H1 (cell line): ENCODE measurements around the gene GRK3. TPM values are rescaled to one million over a fixed set of nuclear protein-coding genes. Genes with fewer than 3 reads are reported as not detected.

Experiments
- ASH2L ChIP-seq: fragments of 200-600, 300-600 bp; sonication (generic); IDR thresholded peaks from one replicate; pipeline ENCODE4 v1.7.1; 2017; ENCODE audit warnings: low read length
- ATF3 ChIP-seq: IDR thresholded peaks from 2 replicates; pipeline ENCODE4 v1.6.1; 2011; ENCODE audit warnings: low read depth, mild to moderate bottlenecking, low read length; ENCODE audit not compliant: insufficient read depth
- CHD1 ChIP-seq: IDR thresholded peaks from 2 replicates; pipeline ENCODE4 v1.6.1; 2012; ENCODE audit warnings: low read depth, low read length, improper control_type of control experiment
- E2F6 ChIP-seq: IDR thresholded peaks from 2 replicates; pipeline ENCODE4 v1.6.1; 2012; ENCODE audit warnings: inconsistent platforms
- KDM4A ChIP-seq: IDR thresholded peaks from one replicate; pipeline ENCODE4 v1.7.1; 2012; ENCODE audit warnings: low read depth, mild to moderate bottlenecking, moderate library complexity, low read length, inconsistent platforms; ENCODE audit not compliant: severe bottlenecking
- RAD21 ChIP-seq, 2 experiments: IDR thresholded peaks in 1 of 2; conservative IDR thresholded peaks in 1 of 2; 2 replicates each; pipeline ENCODE4 v1.6.1; 2011; ENCODE audit warnings: low read depth in 2 of 2, low read length in 2 of 2, improper control_type of control experiment in 1 of 2, inconsistent platforms in 1 of 2, mild to moderate bottlenecking in 1 of 2, moderate library complexity in 1 of 2
- SUZ12 ChIP-seq: fragments of 200-600 bp; sonication (generic); IDR thresholded peaks from 2 replicates; pipeline ENCODE4 v1.6.1; 2012; ENCODE audit warnings: mild to moderate bottlenecking, inconsistent platforms, low read length, moderate library complexity, mixed read lengths
- ZNF274 ChIP-seq: IDR thresholded peaks from 2 replicates; pipeline ENCODE4 v1.7.0; 2012; ENCODE audit warnings: low read length, borderline replicate concordance; ENCODE audit errors: extremely low read depth
- polyA plus RNA-seq, 7 experiments: library from polyadenylated mRNA; depleted of rRNA in 3 of 7; stranded (reverse) in 5 of 7; unstranded in 2 of 7; fragments of >200 nt in 5 of 7; fragments of 200-250 nt in 2 of 7; gene quantifications; 1 replicate in 5 of 7; 2 replicates in 1 of 7; 4 replicates in 1 of 7; pipeline versions ENCODE4 v1.2.1 to v1.2.3, GENCODE V29; 2011 to 2013; ENCODE audit warnings: missing spikeins in 2 of 7, mixed read lengths in 2 of 7
- total RNA-seq: library from RNA; stranded (reverse); fragmentation: NEBNext Ultra II Directional; extraction: Animal tissue kit (Norgen Biotek cat#: 25700); gene quantifications from 2 replicates; pipeline ENCODE4 v1.2.1, GENCODE V29; 2021
- TF ChIP-seq, protein P1 (sequence below): fragments of 300-600 bp; sonication (generic); IDR thresholded peaks from 2 replicates; pipeline ENCODE4 v1.7.1; 2012; ENCODE audit warnings: low read length, moderate library complexity, mild to moderate bottlenecking, inconsistent platforms; ENCODE audit not compliant: insufficient replicate concordance

The GRK3 gene
- total and polyA plus RNA-seq, 2 of the 8 experiments (the other 6 are each of a cell fraction or from before 2014, with no cell fraction given), result 7.5 to 35.3 TPM

GRCh38 chr22:25694196-25694907 lies 129.9 kb downstream of the GRK3 start (continued):
- TF ChIP-seq E2F6 (no peak), KDM4A (no peak), CHD1 (no peak), RAD21 (IDR thresholded peaks at IDR 0.05 in 1 of 2, conservative IDR thresholded peaks at IDR 0.05 in 1 of 2; ENCODE audit: low read depth in 2 of 2, low read length in 2 of 2) (no peak), ATF3 (no peak), ASH2L (no peak), SUZ12 (no peak), ZNF274 (no peak)
- TF ChIP-seq, protein P1, sequence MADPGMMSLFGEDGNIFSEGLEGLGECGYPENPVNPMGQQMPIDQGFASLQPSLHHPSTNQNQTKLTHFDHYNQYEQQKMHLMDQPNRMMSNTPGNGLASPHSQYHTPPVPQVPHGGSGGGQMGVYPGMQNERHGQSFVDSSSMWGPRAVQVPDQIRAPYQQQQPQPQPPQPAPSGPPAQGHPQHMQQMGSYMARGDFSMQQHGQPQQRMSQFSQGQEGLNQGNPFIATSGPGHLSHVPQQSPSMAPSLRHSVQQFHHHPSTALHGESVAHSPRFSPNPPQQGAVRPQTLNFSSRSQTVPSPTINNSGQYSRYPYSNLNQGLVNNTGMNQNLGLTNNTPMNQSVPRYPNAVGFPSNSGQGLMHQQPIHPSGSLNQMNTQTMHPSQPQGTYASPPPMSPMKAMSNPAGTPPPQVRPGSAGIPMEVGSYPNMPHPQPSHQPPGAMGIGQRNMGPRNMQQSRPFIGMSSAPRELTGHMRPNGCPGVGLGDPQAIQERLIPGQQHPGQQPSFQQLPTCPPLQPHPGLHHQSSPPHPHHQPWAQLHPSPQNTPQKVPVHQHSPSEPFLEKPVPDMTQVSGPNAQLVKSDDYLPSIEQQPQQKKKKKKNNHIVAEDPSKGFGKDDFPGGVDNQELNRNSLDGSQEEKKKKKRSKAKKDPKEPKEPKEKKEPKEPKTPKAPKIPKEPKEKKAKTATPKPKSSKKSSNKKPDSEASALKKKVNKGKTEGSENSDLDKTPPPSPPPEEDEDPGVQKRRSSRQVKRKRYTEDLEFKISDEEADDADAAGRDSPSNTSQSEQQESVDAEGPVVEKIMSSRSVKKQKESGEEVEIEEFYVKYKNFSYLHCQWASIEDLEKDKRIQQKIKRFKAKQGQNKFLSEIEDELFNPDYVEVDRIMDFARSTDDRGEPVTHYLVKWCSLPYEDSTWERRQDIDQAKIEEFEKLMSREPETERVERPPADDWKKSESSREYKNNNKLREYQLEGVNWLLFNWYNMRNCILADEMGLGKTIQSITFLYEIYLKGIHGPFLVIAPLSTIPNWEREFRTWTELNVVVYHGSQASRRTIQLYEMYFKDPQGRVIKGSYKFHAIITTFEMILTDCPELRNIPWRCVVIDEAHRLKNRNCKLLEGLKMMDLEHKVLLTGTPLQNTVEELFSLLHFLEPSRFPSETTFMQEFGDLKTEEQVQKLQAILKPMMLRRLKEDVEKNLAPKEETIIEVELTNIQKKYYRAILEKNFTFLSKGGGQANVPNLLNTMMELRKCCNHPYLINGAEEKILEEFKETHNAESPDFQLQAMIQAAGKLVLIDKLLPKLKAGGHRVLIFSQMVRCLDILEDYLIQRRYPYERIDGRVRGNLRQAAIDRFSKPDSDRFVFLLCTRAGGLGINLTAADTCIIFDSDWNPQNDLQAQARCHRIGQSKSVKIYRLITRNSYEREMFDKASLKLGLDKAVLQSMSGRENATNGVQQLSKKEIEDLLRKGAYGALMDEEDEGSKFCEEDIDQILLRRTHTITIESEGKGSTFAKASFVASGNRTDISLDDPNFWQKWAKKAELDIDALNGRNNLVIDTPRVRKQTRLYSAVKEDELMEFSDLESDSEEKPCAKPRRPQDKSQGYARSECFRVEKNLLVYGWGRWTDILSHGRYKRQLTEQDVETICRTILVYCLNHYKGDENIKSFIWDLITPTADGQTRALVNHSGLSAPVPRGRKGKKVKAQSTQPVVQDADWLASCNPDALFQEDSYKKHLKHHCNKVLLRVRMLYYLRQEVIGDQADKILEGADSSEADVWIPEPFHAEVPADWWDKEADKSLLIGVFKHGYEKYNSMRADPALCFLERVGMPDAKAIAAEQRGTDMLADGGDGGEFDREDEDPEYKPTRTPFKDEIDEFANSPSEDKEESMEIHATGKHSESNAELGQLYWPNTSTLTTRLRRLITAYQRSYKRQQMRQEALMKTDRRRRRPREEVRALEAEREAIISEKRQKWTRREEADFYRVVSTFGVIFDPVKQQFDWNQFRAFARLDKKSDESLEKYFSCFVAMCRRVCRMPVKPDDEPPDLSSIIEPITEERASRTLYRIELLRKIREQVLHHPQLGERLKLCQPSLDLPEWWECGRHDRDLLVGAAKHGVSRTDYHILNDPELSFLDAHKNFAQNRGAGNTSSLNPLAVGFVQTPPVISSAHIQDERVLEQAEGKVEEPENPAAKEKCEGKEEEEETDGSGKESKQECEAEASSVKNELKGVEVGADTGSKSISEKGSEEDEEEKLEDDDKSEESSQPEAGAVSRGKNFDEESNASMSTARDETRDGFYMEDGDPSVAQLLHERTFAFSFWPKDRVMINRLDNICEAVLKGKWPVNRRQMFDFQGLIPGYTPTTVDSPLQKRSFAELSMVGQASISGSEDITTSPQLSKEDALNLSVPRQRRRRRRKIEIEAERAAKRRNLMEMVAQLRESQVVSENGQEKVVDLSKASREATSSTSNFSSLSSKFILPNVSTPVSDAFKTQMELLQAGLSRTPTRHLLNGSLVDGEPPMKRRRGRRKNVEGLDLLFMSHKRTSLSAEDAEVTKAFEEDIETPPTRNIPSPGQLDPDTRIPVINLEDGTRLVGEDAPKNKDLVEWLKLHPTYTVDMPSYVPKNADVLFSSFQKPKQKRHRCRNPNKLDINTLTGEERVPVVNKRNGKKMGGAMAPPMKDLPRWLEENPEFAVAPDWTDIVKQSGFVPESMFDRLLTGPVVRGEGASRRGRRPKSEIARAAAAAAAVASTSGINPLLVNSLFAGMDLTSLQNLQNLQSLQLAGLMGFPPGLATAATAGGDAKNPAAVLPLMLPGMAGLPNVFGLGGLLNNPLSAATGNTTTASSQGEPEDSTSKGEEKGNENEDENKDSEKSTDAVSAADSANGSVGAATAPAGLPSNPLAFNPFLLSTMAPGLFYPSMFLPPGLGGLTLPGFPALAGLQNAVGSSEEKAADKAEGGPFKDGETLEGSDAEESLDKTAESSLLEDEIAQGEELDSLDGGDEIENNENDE, result no peak
